Testis (tissue), 3 donors: Measurements from ENCODE around the gene TMC3. TPM values are rescaled to one million over a fixed set of nuclear protein-coding genes. Genes with fewer than 3 reads are reported as not detected.

Experiments used
- DNase-seq: peaks from one replicate; pipeline ENCODE4 v3.0.0-alpha.2; 2019
- H3K27ac ChIP-seq, 2 donors: fragments of 200-600 bp; sonication (generic); one replicate each; pipeline ENCODE4 v1.5.1; 2019
- H3K27me3 ChIP-seq: fragments of 200-600 bp; sonication (generic); one replicate; pipeline ENCODE4 v1.5.1; 2019
- H3K36me3 ChIP-seq: fragments of 200-600 bp; sonication (generic); one replicate; pipeline ENCODE4 v1.5.1; 2017; ENCODE audit warnings: low read depth; ENCODE audit errors: missing control alignments
- H3K4me1 ChIP-seq: fragments of 200-600 bp; sonication (generic); one replicate; pipeline ENCODE4 v1.5.1; 2019
- H3K4me3 ChIP-seq, 2 donors: fragments of 200-600 bp; sonication (generic); one replicate each; pipeline ENCODE4 v1.5.1; 2017 to 2019
- H3K9me3 ChIP-seq: fragments of 200-600 bp; sonication (generic); one replicate; pipeline ENCODE4 v1.5.1; 2017
- CTCF ChIP-seq, 3 experiments: fragments of 450-650 bp in 2 of 3; fragments of 200-600 bp in 1 of 3; sonication (generic) in 1 of 3; IDR thresholded peaks; one replicate each; pipeline ENCODE4 v1.5.1; 2016 to 2019; ENCODE audit warnings: antibody characterized with exemption in 3 of 3, mild to moderate bottlenecking in 2 of 3, moderate library complexity in 1 of 3
- POLR2A ChIP-seq: fragments of 450-650 bp; IDR thresholded peaks from one replicate; pipeline ENCODE4 v1.6.1; 2017; ENCODE audit warnings: antibody characterized with exemption, mild to moderate bottlenecking, moderate library complexity
- WGBS, 2 donors: methylation state at CpG; one replicate each; pipeline ENCODE4 v1.1.5; 2018; 5-methylcytosine and 5-hydroxymethylcytosine counted together
- intact Hi-C: fragments of 100-400 bp; cut with DNase I; formaldehyde crosslinking; loops from one replicate; pipeline ENCODE4 v1.15.1; 2023; ENCODE audit warnings: low total_unique reads
- polyA plus RNA-seq: library from polyadenylated mRNA; stranded (reverse); fragments of 350-450 nt; fragmentation: Illumina TruSeq; extraction: RNeasy Lipid Tissue Mini Kit (QIAGEN cat#74804); gene quantifications from one replicate; pipeline ENCODE4 v1.2.3, GENCODE V29; 2014; ENCODE audit warnings: low read depth, low replicate concordance; ENCODE audit not compliant: insufficient read depth
- total RNA-seq, 2 donors: library from RNA; depleted of rRNA; stranded (reverse); fragments of >200 nt; gene quantifications; one replicate each; pipeline ENCODE4 v1.2.3, GENCODE V29; 2016

TMC3 gene
- total and polyA plus RNA-seq, 3 donors from 2014 or later: 0.16 to 0.31 (median 0.26) TPM

- no peak for DNase-seq
- TF ChIP-seq CTCF (IDR thresholded peaks at IDR 0.05): no peak
- TF ChIP-seq POLR2A: no peak
- Histone ChIP-seq H3K9me3 (no peaks in the 10 kb centered on the region), H3K4me1 (peaks cover 32% of the 10 kb centered on the region), H3K27me3 (no peaks in the 10 kb centered on the region), H3K27ac (no peak overlapping the region), H3K36me3 (no peaks in the 10 kb centered on the region), H3K4me3 (no peak overlapping the region)
- 87 to 89% methylated on average over 5 of the region's 5 CpGs for WGBS, 2 donors
- intact Hi-C loops: loop anchor here (10.0 kb wide), 1 partner anchor 65 kb away; no protein-coding TSS in a partner anchor
These were observed 34.7 kb downstream of the TMC3 start for GRCh38 chr15:81339321-81339720.

- DNase-seq: no peak
- peaks cover 37% of the 10 kb centered on the region for H3K4me1 ChIP-seq
- intact Hi-C loops: loop anchor here (10.0 kb wide), 1 partner anchor 64 kb away; no protein-coding TSS in a partner anchor
- no peaks in the 10 kb centered on the region for H3K27me3 ChIP-seq
- no peak overlapping the region for H3K4me3 ChIP-seq
- no peaks in the 10 kb centered on the region for H3K9me3 ChIP-seq
- 31 to 39% methylated on average over 8 of the region's 8 CpGs for WGBS, 2 donors
- H3K36me3 ChIP-seq: no peaks in the 10 kb centered on the region
- H3K27ac ChIP-seq: peak overlapping the region in 1 of 2 donors; percentile 73
- TF ChIP-seq CTCF (IDR thresholded peaks at IDR 0.05) (no peak), POLR2A (no peak)
These were observed 35.6 kb downstream of the TMC3 start for GRCh38 chr15:81338170-81339007.

- Histone ChIP-seq H3K4me1 (peaks cover 37% of the 10 kb centered on the region), H3K27me3 (no peaks in the 10 kb centered on the region), H3K9me3 (no peaks in the 10 kb centered on the region), H3K4me3 (no peak overlapping the region), H3K27ac (peak overlapping the region in 1 of 2 donors; percentile 73), H3K36me3 (no peaks in the 10 kb centered on the region)
- intact Hi-C loops: loop anchor here (10.0 kb wide), 1 partner anchor 63 kb away; no protein-coding TSS in a partner anchor
- WGBS, 2 donors: 41 to 60% methylated on average over 9 of the region's 9 CpGs
- TF ChIP-seq CTCF (IDR thresholded peaks at IDR 0.05) (no peak), POLR2A (no peak)
- DNase-seq: peak; percentile 51
These were observed 36.3 kb downstream of the TMC3 start for GRCh38 chr15:81337713-81338157.

GRCh38 chr15:81337241-81337640, 36.8 kb downstream of the TMC3 start:
- DNase-seq: no peak
- intact Hi-C loops: loop anchor here (10.0 kb wide), 1 partner anchor 62 kb away; no protein-coding TSS in a partner anchor
- whole genome bisulfite sequencing, 2 donors: 62 to 74% methylated on average over 3 of the region's 3 CpGs
- Histone ChIP-seq H3K4me3 (no peak overlapping the region), H3K9me3 (no peaks in the 10 kb centered on the region), H3K4me1 (peaks cover 40% of the 10 kb centered on the region), H3K27ac (peak overlapping the region in 1 of 2 donors; percentile 73), H3K36me3 (no peaks in the 10 kb centered on the region), H3K27me3 (no peaks in the 10 kb centered on the region)
- no peak for TF ChIP-seq CTCF (IDR thresholded peaks at IDR 0.05)
- TF ChIP-seq POLR2A: no peak
